Amniotic epithelial cell (primary cell): ENCODE measurements around the gene VAV3.

ENCODE experiments used
- DNase-seq: peaks from one replicate; pipeline ENCODE4 v3.0.0-alpha.2; 2010; ENCODE audit warnings: low read depth

The VAV3 gene

GRCh38 chr1:107972391-107973180 is 7.6 kb upstream of the VAV3 start:
- no peak for DNase-seq

- no peak for DNase-seq
Observed at GRCh38 chr1:107966550-107966949, 1.6 kb upstream of the VAV3 start.

- no peak for DNase-seq
Observed at GRCh38 chr1:107964336-107965109, 457 bp downstream of the VAV3 start.

DNA sequence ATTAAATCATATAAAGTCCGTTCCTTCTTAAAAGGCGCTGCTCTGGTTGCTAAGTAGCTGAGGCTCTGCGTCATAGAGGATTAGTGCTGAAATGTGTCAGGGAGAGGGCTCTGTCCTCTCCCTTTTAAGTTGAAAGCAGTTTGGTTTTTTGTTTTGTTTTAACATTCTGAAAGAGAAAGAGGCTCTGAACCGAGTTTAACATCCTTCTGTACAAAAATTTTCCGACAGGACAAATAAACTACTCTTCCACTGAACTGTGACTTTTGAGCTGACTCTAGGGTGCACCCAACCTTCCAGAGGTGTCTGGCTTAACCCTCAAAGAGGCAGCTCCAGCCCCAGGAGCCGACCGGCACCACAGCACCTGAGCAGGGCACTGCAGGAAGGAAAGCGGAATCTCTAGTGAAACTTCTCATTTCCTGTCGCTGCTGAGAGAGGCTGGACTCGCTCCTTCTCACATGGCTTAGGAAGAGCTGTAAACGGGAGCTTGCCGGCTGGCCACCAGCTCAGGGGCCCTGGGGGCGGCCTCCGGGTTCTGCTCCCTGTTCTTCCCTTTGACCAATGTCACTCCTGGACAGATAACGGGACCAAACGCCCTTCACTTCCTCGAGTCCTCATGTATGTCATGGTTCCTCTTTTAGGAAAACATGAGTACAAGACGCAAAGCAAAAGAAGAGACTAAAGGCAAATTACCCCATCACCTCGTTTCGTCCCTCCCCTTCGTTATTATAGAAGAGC is 1.2 kb downstream of the VAV3 start:
- DNase-seq: no peak

DNA sequence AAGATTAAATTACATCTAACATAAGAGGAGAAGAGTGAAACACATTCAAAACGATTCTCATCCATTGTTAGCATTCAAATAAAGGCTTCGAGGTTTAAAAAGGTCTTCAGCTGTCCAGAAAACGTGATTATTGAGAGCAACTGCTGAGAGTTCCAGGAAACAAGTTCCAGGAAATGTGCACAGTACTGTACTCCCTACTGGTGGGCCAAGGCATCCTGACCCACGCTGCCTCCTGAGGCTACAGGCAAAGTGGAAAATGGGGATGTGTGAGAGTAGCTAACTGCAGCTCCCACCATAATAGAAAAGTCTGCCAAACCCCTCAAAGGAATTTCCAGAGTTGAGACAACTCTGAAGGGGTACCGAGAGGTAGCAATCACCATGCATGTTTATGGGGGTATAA is 2.0 kb downstream of the VAV3 start:
- DNase-seq: no peak

GRCh38 chr1:107954719-107955415 is 10.1 kb downstream of the VAV3 start:
- no peak for DNase-seq

- DNase-seq: no peak
Observed at GRCh38 chr1:107954126-107954525, 10.9 kb downstream of the VAV3 start.

GRCh38 chr1:107953556-107953955 is 11.4 kb downstream of the VAV3 start:
- no peak for DNase-seq

DNA sequence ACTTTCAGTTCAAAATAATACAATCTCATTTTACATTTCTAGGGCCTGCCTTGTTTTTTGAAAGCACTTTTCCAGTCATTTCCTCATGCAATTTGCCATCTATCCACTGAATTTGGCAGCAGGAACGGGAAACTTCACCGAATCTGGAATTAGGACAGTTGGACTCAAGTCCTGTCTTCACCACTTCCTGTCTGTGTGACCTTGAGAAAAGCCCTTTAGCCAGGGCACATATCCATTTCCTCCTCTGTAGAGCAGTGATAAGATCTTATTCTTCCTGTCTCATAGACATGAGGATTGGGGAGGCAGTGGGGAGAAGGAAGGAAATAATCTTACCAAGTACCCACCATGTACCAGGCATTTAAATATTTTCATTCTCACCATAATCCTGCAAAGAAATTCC is 12.0 kb downstream of the VAV3 start:
- DNase-seq: no peak

DNA sequence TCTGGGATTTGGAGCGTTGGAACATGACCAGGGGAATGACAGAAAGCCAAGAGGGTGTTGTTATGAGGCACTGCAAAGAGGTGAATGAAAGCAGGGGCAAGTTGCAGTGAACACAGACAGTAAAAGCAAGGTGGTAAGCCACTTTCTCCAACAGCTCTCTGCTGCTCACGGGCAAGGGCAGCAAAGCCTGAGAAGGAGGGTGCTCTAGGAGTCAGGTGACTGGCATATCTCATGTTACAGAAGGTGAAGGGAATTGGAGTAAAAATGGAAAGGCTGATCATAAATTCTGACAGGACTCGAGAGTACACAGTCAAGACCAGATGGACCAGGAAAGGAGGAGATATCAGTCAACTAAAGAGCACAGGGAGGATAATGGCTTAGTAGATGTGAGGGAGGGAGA is 14.5 kb downstream of the VAV3 start:
- no peak for DNase-seq

DNA sequence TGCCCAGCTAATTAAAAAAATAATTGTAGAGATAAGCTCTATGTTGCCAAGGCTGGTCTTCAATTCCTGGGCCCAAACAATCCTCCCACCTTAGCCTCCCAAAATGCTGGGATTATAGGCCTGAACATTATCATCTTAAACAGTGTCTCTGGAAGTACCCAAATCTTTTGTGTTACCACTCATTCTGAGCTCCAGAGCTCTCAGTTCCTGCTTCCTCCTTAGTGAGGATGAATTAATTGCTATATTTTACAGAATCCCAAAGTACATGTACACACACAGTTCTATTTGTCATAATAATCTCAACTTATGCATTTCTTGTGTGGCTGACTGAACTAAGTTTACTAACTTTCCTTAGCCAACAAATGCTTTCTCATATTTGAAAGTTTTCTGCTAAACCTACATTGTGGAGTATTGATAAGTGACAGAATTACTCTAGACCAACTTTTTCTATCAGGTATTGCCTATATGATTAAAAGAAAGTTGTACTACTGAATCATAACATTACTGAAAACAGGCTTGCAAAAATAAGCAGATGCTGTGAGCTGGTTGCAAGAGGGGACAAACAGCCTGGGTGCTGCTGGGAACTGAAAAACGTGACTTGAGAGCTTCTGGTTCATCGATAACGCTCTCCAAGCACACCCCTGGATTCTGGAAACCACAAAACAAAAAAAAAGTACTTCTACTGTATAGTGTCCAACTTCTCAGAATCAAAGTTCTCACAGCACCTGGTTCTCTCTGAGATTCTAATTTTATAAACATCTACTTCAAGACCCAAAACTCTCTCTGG is 15.3 kb downstream of the VAV3 start:
- no peak for DNase-seq

- DNase-seq: no peak
Observed at GRCh38 chr1:107946794-107947193, 18.2 kb downstream of the VAV3 start.

- DNase-seq: no peak
Observed at GRCh38 chr1:107943694-107944093, 21.3 kb downstream of the VAV3 start.

DNA sequence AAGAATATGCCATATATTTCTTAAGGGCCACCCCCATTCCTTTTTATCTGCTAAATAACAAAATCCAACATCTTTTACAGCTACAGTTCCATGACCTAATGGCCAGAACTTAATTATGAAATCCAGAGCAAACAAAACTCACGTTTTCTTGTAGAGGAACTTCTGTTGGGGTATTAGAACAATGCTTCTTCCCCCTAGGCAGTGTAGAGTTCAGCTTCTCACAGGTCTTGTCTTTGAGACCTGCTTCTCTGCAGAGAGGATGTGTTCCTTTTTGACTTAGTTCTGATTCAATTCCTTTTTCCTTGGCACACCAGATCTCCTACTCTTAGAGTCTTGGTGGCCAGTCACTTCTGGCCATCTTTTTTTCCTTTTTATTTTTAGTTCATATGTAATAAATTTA is 22.2 kb downstream of the VAV3 start:
- no peak for DNase-seq

- DNase-seq: no peak
Observed at GRCh38 chr1:107941531-107941930, 23.4 kb downstream of the VAV3 start.

GRCh38 chr1:107941123-107941522 is 23.9 kb downstream of the VAV3 start:
- DNase-seq: peak; percentile 6

GRCh38 chr1:107940701-107941100 is 24.3 kb downstream of the VAV3 start:
- DNase-seq: no peak

DNA sequence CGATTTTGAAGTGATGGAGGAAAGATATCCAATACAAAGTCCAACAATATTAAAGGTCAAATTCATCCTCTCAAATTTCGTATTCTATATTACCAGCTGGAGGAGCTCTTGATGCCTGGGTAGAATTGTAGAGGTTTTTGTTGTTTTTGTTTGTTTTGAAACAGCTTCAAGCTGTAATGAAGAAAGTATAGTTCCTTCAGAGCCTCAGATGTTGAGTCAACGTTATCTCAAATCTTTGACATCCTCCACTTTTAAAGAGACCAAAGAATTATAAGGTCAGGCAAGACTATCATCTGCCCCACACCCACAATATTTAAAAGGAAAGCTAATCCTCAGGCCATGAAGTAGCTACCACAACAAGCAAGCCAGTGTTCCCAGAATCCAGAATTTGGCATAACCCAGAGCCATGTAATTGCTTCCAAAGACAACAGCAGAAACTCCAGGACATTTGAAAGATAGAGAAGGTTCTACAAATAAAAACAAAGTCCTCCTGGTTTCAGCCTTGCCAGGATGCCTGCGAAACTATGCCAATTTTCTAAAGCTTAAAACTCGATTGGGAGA is 24.9 kb downstream of the VAV3 start:
- DNase-seq: no peak

DNA sequence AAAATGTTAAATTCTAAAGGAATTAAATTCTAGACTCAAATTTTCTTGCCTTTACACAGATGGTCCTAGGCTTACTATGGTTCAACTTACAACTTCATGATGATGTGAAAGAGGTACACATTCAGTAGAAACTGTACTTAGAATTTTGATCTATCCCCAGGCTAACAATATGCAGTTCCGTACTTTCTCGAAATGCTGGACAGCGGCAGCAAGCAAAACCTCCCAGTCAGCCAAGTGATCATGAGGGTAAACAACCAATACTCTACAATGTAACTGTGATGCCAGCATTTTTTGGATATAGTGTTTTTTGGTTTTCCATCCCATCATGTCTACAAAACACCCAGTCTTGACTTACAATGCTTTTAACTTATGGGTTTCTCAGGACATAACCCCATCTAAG is 25.7 kb downstream of the VAV3 start:
- no peak for DNase-seq

- DNase-seq: peak; percentile 24
Observed at GRCh38 chr1:107936498-107937481, 28.2 kb downstream of the VAV3 start.
